ENCODE data around the gene KCNJ18.
"Not testable (repeated sequence)": the region's sequence is repeated elsewhere in the genome, so short reads cannot be mapped to it uniquely, and the experiment has no call there.

Gene KCNJ18

GRCh38 chr17:21683142-21683712, 9.1 kb upstream of the KCNJ18 start:
- not testable (repeated sequence) for H3K27ac ChIP-seq (ENCODE audit: low read depth, low read length); H3K36me3 ChIP-seq (ENCODE audit: control insufficient read depth, insufficient read depth, low read length); H3K9ac ChIP-seq (ENCODE audit: low read length); H3K27me3 ChIP-seq (ENCODE audit: control insufficient read depth, insufficient read depth, low read length); H3K4me1 ChIP-seq (ENCODE audit: control insufficient read depth, insufficient read depth, low read length); H3K4me3 ChIP-seq (ENCODE audit: low read length)

- H3K4me3 ChIP-seq (ENCODE audit: low read length); H3K36me3 ChIP-seq (ENCODE audit: control insufficient read depth, insufficient read depth, low read length); H3K4me1 ChIP-seq (ENCODE audit: control insufficient read depth, insufficient read depth, low read length); H3K9ac ChIP-seq (ENCODE audit: low read length); H3K27ac ChIP-seq (ENCODE audit: low read depth, low read length); H3K27me3 ChIP-seq (ENCODE audit: control insufficient read depth, insufficient read depth, low read length): not testable (repeated sequence)
These were observed 8.4 kb upstream of the KCNJ18 start for GRCh38 chr17:21683897-21684296.

- not testable (repeated sequence) for H3K27me3 ChIP-seq (ENCODE audit: control insufficient read depth, insufficient read depth, low read length); H3K36me3 ChIP-seq (ENCODE audit: control insufficient read depth, insufficient read depth, low read length); H3K27ac ChIP-seq (ENCODE audit: low read depth, low read length); H3K9ac ChIP-seq (ENCODE audit: low read length); H3K4me1 ChIP-seq (ENCODE audit: control insufficient read depth, insufficient read depth, low read length); H3K4me3 ChIP-seq (ENCODE audit: low read length)
These were observed 7.9 kb upstream of the KCNJ18 start for GRCh38 chr17:21684384-21684783.

- not testable (repeated sequence) for H3K27me3 ChIP-seq (ENCODE audit: control insufficient read depth, insufficient read depth, low read length); H3K36me3 ChIP-seq (ENCODE audit: control insufficient read depth, insufficient read depth, low read length); H3K4me3 ChIP-seq (ENCODE audit: low read length); H3K4me1 ChIP-seq (ENCODE audit: control insufficient read depth, insufficient read depth, low read length); H3K9ac ChIP-seq (ENCODE audit: low read length); H3K27ac ChIP-seq (ENCODE audit: low read depth, low read length)
These were observed 7.1 kb upstream of the KCNJ18 start for GRCh38 chr17:21685061-21685795.

- Histone ChIP-seq H3K4me3 (ENCODE audit: low read length) (no peak overlapping the region), H3K27me3 (ENCODE audit: control insufficient read depth, insufficient read depth, low read length) (no peaks in the 10 kb centered on the region), H3K36me3 (ENCODE audit: control insufficient read depth, insufficient read depth, low read length) (no peaks in the 10 kb centered on the region), H3K27ac (ENCODE audit: low read depth, low read length) (no peak overlapping the region), H3K4me1 (ENCODE audit: control insufficient read depth, insufficient read depth, low read length) (no peaks in the 10 kb centered on the region), H3K9ac (ENCODE audit: low read length) (no peak overlapping the region)
These were observed 5.9 kb upstream of the KCNJ18 start for GRCh38 chr17:21686165-21687015.

- H3K4me1 ChIP-seq (ENCODE audit: control insufficient read depth, insufficient read depth, low read length) = no peaks in the 10 kb centered on the region
- no peaks in the 10 kb centered on the region for H3K36me3 ChIP-seq (ENCODE audit: control insufficient read depth, insufficient read depth, low read length)
- H3K27me3 ChIP-seq (ENCODE audit: control insufficient read depth, insufficient read depth, low read length) = no peaks in the 10 kb centered on the region
- no peak overlapping the region for H3K4me3 ChIP-seq (ENCODE audit: low read length)
- no peak overlapping the region for H3K27ac ChIP-seq (ENCODE audit: low read depth, low read length)
- no peak overlapping the region for H3K9ac ChIP-seq (ENCODE audit: low read length)
These were observed 5.0 kb upstream of the KCNJ18 start for GRCh38 chr17:21687136-21687953.

GRCh38 chr17:21688293-21688949, 3.9 kb upstream of the KCNJ18 start:
- Histone ChIP-seq H3K9ac (ENCODE audit: low read length) (no peak overlapping the region), H3K4me3 (ENCODE audit: low read length) (no peak overlapping the region), H3K4me1 (ENCODE audit: control insufficient read depth, insufficient read depth, low read length) (no peaks in the 10 kb centered on the region), H3K36me3 (ENCODE audit: control insufficient read depth, insufficient read depth, low read length) (no peaks in the 10 kb centered on the region), H3K27me3 (ENCODE audit: control insufficient read depth, insufficient read depth, low read length) (no peaks in the 10 kb centered on the region), H3K27ac (ENCODE audit: low read depth, low read length) (no peak overlapping the region)

- no peaks in the 10 kb centered on the region for H3K27me3 ChIP-seq (ENCODE audit: control insufficient read depth, insufficient read depth, low read length)
- no peaks in the 10 kb centered on the region for H3K36me3 ChIP-seq (ENCODE audit: control insufficient read depth, insufficient read depth, low read length)
- no peaks in the 10 kb centered on the region for H3K4me1 ChIP-seq (ENCODE audit: control insufficient read depth, insufficient read depth, low read length)
- no peak overlapping the region for H3K4me3 ChIP-seq (ENCODE audit: low read length)
- H3K27ac ChIP-seq (ENCODE audit: low read depth, low read length) = peak overlapping the region; percentile 14
- H3K9ac ChIP-seq (ENCODE audit: low read length) = no peak overlapping the region
These were observed 2.7 kb upstream of the KCNJ18 start for GRCh38 chr17:21689604-21690003.

GRCh38 chr17:21690811-21691210, 1.5 kb upstream of the KCNJ18 start:
- not testable (repeated sequence) for H3K4me1 ChIP-seq (ENCODE audit: control insufficient read depth, insufficient read depth, low read length); H3K9ac ChIP-seq (ENCODE audit: low read length); H3K4me3 ChIP-seq (ENCODE audit: low read length); H3K27me3 ChIP-seq (ENCODE audit: control insufficient read depth, insufficient read depth, low read length); H3K36me3 ChIP-seq (ENCODE audit: control insufficient read depth, insufficient read depth, low read length); H3K27ac ChIP-seq (ENCODE audit: low read depth, low read length)

GRCh38 chr17:21691481-21691880, 842 bp upstream of the KCNJ18 start:
- not testable (repeated sequence) for H3K27ac ChIP-seq (ENCODE audit: low read depth, low read length); H3K27me3 ChIP-seq (ENCODE audit: control insufficient read depth, insufficient read depth, low read length); H3K4me3 ChIP-seq (ENCODE audit: low read length); H3K4me1 ChIP-seq (ENCODE audit: control insufficient read depth, insufficient read depth, low read length); H3K9ac ChIP-seq (ENCODE audit: low read length); H3K36me3 ChIP-seq (ENCODE audit: control insufficient read depth, insufficient read depth, low read length)

GRCh38 chr17:21692704-21693065, 362 bp downstream of the KCNJ18 start:
- H3K4me3 ChIP-seq (ENCODE audit: low read length); H3K9ac ChIP-seq (ENCODE audit: low read length); H3K36me3 ChIP-seq (ENCODE audit: control insufficient read depth, insufficient read depth, low read length); H3K4me1 ChIP-seq (ENCODE audit: control insufficient read depth, insufficient read depth, low read length); H3K27ac ChIP-seq (ENCODE audit: low read depth, low read length); H3K27me3 ChIP-seq (ENCODE audit: control insufficient read depth, insufficient read depth, low read length): not testable (repeated sequence)

GRCh38 chr17:21693391-21693796, 1.1 kb downstream of the KCNJ18 start:
- not testable (repeated sequence) for H3K9ac ChIP-seq (ENCODE audit: low read length); H3K36me3 ChIP-seq (ENCODE audit: control insufficient read depth, insufficient read depth, low read length); H3K4me1 ChIP-seq (ENCODE audit: control insufficient read depth, insufficient read depth, low read length); H3K4me3 ChIP-seq (ENCODE audit: low read length); H3K27me3 ChIP-seq (ENCODE audit: control insufficient read depth, insufficient read depth, low read length); H3K27ac ChIP-seq (ENCODE audit: low read depth, low read length)
